GM12878 (cell line): ENCODE measurements around the gene MDK.

ENCODE experiments used
- ASH2L ChIP-seq: fragments of 300-600, 200-600 bp; sonication (generic); IDR thresholded peaks from 2 replicates; pipeline ENCODE4 v1.6.1; 2017; ENCODE audit warnings: low read depth, mild to moderate bottlenecking, borderline replicate concordance
- EP300 ChIP-seq, 2 experiments: fragments of 150-350 bp in 1 of 2; IDR thresholded peaks; 2 replicates each; pipeline ENCODE4 v1.6.1; 2011 to 2012; ENCODE audit warnings: low read depth in 2 of 2, low read length in 2 of 2, borderline replicate concordance in 1 of 2, improper control_type of control experiment in 1 of 2, inconsistent platforms in 1 of 2; ENCODE audit not compliant: control insufficient read depth in 1 of 2
- EZH2 ChIP-seq: IDR thresholded peaks from 2 replicates; pipeline ENCODE4 v1.6.1; 2012; ENCODE audit warnings: low read depth, mild to moderate bottlenecking, control low read depth, inconsistent platforms, low read length, borderline replicate concordance; ENCODE audit not compliant: control insufficient read depth
- SIN3A ChIP-seq: IDR thresholded peaks from 2 replicates; pipeline ENCODE4 v1.6.1; 2012; ENCODE audit warnings: low read depth, low read length, improper control_type of control experiment
- STAT1 ChIP-seq: fragments of 450-650 bp; conservative IDR thresholded peaks from 2 replicates; pipeline ENCODE4 v1.6.1; 2014; ENCODE audit warnings: antibody characterized with exemption, mild to moderate bottlenecking
- ZZZ3 ChIP-seq: IDR thresholded peaks from 2 replicates; pipeline ENCODE4 v1.6.1; 2011; ENCODE audit warnings: low read depth; ENCODE audit not compliant: control insufficient read depth, insufficient read length
- TF ChIP-seq, protein P1 (sequence below): IDR thresholded peaks from 2 replicates; pipeline ENCODE4 v1.6.1; 2012; ENCODE audit warnings: low read depth, low read length, improper control_type of control experiment
- TF ChIP-seq, protein P2 (sequence below): IDR thresholded peaks from 2 replicates; pipeline ENCODE4 v1.6.1; 2011; ENCODE audit warnings: borderline replicate concordance, low read depth, mild to moderate bottlenecking, moderate library complexity, mixed read lengths, low read length; ENCODE audit not compliant: insufficient read depth; ENCODE audit errors: extremely low read length
- TF ChIP-seq, protein P3 (sequence below), 3 experiments: IDR thresholded peaks in 2 of 3; conservative IDR thresholded peaks in 1 of 3; 2 replicates each; pipeline ENCODE4 v1.5.1; 2011; ENCODE audit warnings: low read depth in 3 of 3, low read length in 3 of 3, mild to moderate bottlenecking in 3 of 3, control low read depth in 2 of 3, moderate library complexity in 2 of 3, inconsistent platforms in 1 of 3, mixed read lengths in 1 of 3; ENCODE audit not compliant: control insufficient read depth in 2 of 3, insufficient read depth in 1 of 3; ENCODE audit errors: extremely low read depth in 1 of 3
- TF ChIP-seq, protein P4 (sequence below): fragments of 450-650 bp; IDR thresholded peaks from 2 replicates; pipeline ENCODE4 v1.6.1; 2017; ENCODE audit warnings: mild to moderate bottlenecking, moderate library complexity
- TF ChIP-seq, protein P5 (sequence below): fragments of 450-650 bp; IDR thresholded peaks from 2 replicates; pipeline ENCODE4 v1.6.1; 2018; ENCODE audit warnings: mild to moderate bottlenecking, low read depth, moderate library complexity; ENCODE audit not compliant: partially characterized antibody

DNA sequence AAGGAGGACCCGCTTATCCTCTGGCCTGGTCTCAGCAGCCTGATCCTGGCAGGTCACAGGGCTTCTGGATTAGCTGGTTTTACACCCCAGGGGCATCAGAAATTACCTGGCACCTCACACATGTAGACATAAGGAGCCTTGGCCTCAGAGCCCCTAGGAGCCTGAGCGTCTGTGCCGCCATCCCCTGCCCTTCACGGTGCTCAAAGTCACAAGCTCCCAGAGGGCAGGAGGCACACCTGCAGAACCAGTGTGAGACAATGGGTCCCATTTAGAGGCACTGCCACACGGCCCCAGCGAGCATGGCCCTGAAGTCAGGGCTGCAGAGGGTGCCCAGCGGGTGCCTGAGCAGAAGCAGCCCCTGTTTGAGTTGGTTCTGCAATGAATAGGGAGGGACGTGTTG, 30.3 kb upstream of the MDK start:
- no peak for TF ChIP-seq ZZZ3
- TF ChIP-seq, protein P1, sequence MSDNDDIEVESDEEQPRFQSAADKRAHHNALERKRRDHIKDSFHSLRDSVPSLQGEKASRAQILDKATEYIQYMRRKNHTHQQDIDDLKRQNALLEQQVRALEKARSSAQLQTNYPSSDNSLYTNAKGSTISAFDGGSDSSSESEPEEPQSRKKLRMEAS, result no peak
- TF ChIP-seq, protein P2, sequence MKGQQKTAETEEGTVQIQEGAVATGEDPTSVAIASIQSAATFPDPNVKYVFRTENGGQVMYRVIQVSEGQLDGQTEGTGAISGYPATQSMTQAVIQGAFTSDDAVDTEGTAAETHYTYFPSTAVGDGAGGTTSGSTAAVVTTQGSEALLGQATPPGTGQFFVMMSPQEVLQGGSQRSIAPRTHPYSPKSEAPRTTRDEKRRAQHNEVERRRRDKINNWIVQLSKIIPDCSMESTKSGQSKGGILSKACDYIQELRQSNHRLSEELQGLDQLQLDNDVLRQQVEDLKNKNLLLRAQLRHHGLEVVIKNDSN, result no peak
- TF ChIP-seq, protein P3, sequence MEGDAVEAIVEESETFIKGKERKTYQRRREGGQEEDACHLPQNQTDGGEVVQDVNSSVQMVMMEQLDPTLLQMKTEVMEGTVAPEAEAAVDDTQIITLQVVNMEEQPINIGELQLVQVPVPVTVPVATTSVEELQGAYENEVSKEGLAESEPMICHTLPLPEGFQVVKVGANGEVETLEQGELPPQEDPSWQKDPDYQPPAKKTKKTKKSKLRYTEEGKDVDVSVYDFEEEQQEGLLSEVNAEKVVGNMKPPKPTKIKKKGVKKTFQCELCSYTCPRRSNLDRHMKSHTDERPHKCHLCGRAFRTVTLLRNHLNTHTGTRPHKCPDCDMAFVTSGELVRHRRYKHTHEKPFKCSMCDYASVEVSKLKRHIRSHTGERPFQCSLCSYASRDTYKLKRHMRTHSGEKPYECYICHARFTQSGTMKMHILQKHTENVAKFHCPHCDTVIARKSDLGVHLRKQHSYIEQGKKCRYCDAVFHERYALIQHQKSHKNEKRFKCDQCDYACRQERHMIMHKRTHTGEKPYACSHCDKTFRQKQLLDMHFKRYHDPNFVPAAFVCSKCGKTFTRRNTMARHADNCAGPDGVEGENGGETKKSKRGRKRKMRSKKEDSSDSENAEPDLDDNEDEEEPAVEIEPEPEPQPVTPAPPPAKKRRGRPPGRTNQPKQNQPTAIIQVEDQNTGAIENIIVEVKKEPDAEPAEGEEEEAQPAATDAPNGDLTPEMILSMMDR (IDR thresholded peaks at IDR 0.05 in 2 of 3, conservative IDR thresholded peaks at IDR 0.05 in 1 of 3; ENCODE audit: control insufficient read depth in 2 of 3, extremely low read depth in 1 of 3, insufficient read depth in 1 of 3, low read depth in 3 of 3, low read length in 3 of 3), result no peak
- TF ChIP-seq ASH2L, result no peak
- no peak for TF ChIP-seq STAT1
- TF ChIP-seq, protein P4, sequence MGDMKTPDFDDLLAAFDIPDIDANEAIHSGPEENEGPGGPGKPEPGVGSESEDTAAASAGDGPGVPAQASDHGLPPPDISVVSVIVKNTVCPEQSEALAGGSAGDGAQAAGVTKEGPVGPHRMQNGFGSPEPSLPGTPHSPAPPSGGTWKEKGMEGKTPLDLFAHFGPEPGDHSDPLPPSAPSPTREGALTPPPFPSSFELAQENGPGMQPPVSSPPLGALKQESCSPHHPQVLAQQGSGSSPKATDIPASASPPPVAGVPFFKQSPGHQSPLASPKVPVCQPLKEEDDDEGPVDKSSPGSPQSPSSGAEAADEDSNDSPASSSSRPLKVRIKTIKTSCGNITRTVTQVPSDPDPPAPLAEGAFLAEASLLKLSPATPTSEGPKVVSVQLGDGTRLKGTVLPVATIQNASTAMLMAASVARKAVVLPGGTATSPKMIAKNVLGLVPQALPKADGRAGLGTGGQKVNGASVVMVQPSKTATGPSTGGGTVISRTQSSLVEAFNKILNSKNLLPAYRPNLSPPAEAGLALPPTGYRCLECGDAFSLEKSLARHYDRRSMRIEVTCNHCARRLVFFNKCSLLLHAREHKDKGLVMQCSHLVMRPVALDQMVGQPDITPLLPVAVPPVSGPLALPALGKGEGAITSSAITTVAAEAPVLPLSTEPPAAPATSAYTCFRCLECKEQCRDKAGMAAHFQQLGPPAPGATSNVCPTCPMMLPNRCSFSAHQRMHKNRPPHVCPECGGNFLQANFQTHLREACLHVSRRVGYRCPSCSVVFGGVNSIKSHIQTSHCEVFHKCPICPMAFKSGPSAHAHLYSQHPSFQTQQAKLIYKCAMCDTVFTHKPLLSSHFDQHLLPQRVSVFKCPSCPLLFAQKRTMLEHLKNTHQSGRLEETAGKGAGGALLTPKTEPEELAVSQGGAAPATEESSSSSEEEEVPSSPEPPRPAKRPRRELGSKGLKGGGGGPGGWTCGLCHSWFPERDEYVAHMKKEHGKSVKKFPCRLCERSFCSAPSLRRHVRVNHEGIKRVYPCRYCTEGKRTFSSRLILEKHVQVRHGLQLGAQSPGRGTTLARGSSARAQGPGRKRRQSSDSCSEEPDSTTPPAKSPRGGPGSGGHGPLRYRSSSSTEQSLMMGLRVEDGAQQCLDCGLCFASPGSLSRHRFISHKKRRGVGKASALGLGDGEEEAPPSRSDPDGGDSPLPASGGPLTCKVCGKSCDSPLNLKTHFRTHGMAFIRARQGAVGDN, result no peak
- no peak for TF ChIP-seq EZH2
- TF ChIP-seq EP300 (IDR thresholded peaks at IDR 0.05; ENCODE audit: borderline replicate concordance in 1 of 2, control insufficient read depth in 1 of 2, low read depth in 2 of 2, low read length in 2 of 2), result no peak
- no peak for TF ChIP-seq SIN3A
- TF ChIP-seq, protein P5, sequence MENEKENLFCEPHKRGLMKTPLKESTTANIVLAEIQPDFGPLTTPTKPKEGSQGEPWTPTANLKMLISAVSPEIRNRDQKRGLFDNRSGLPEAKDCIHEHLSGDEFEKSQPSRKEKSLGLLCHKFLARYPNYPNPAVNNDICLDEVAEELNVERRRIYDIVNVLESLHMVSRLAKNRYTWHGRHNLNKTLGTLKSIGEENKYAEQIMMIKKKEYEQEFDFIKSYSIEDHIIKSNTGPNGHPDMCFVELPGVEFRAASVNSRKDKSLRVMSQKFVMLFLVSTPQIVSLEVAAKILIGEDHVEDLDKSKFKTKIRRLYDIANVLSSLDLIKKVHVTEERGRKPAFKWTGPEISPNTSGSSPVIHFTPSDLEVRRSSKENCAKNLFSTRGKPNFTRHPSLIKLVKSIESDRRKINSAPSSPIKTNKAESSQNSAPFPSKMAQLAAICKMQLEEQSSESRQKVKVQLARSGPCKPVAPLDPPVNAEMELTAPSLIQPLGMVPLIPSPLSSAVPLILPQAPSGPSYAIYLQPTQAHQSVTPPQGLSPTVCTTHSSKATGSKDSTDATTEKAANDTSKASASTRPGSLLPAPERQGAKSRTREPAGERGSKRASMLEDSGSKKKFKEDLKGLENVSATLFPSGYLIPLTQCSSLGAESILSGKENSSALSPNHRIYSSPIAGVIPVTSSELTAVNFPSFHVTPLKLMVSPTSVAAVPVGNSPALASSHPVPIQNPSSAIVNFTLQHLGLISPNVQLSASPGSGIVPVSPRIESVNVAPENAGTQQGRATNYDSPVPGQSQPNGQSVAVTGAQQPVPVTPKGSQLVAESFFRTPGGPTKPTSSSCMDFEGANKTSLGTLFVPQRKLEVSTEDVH, result no peak
